B cell (primary cell): ENCODE data around the gene PIP5K1A.

ENCODE experiments used
- CTCF ChIP-seq: fragments of 200-600 bp; IDR thresholded peaks from one replicate; pipeline ENCODE4 v1.8.0; 2022; ENCODE audit warnings: antibody characterized with exemption, mild to moderate bottlenecking
- EZH2 ChIP-seq: IDR thresholded peaks from 2 replicates; pipeline ENCODE4 v1.6.1; 2012; ENCODE audit warnings: borderline replicate concordance, low read depth, mild to moderate bottlenecking, moderate library complexity, low read length; ENCODE audit not compliant: insufficient read depth, poor library complexity, severe bottlenecking

- TF ChIP-seq EZH2: no peak
- TF ChIP-seq CTCF: no peak
Observed at GRCh38 chr1:151187205-151187604, 11.1 kb upstream of the PIP5K1A start.
